ENCODE data around the gene PLEKHN1.

PLEKHN1 gene

GRCh38 chr1:925561-926421, 40.5 kb upstream of the PLEKHN1 start:
- Mint-ChIP-seq H3K36me3 (peaks cover 6% of the 10 kb centered on the region), H3K9me3 (no peaks in the 10 kb centered on the region), H3K4me3 (peak overlapping the region; percentile 43), H3K27ac (no peak overlapping the region), H3K4me1 (peaks cover 16% of the 10 kb centered on the region)
- DNase-seq (ENCODE audit: low spot score in 2 of 2) (no peak), ATAC-seq (no peak)

DNA sequence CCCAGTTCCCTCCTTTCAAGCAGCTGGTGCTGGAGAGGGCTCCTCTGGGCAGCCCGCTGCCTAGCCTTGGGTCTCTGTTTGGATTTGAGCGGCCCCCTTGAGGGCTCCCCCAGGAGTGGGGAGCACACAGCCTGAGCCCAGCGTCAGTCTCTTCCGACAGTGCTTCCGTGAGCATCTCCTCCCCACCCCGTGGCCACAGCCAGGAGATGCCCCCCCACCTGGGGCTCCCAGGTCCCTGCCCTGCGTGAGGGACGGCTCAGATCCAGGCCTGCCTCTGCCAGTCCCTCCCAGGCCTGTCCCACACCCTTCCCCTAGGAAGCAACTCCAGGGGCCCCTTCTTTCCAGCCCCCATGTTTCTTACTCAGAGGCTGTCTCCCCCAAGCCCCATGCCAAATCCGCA, 39.0 kb upstream of the PLEKHN1 start:
- H3K4me1 Mint-ChIP-seq: peaks cover 15% of the 10 kb centered on the region
- no peaks in the 10 kb centered on the region for H3K9me3 Mint-ChIP-seq
- no peaks in the 10 kb centered on the region for H3K36me3 Mint-ChIP-seq
- no peak overlapping the region for H3K27ac Mint-ChIP-seq
- ATAC-seq: no peak
- no peak for DNase-seq (ENCODE audit: low spot score in 2 of 2)
- H3K4me3 Mint-ChIP-seq: no peak overlapping the region

GRCh38 chr1:927748-928147, 38.5 kb upstream of the PLEKHN1 start:
- Mint-ChIP-seq H3K4me1 (peaks cover 15% of the 10 kb centered on the region), H3K36me3 (no peaks in the 10 kb centered on the region), H3K4me3 (no peak overlapping the region), H3K27ac (no peak overlapping the region), H3K9me3 (no peaks in the 10 kb centered on the region)
- no peak for ATAC-seq
- no peak for DNase-seq (ENCODE audit: low spot score in 2 of 2)

- Mint-ChIP-seq H3K4me3 (no peak overlapping the region), H3K4me1 (peaks cover 9% of the 10 kb centered on the region), H3K9me3 (no peaks in the 10 kb centered on the region), H3K36me3 (no peaks in the 10 kb centered on the region), H3K27ac (no peak overlapping the region)
- ATAC-seq (no peak), DNase-seq (ENCODE audit: low spot score in 2 of 2) (no peak)
Measured at GRCh38 chr1:928825-929661, 37.2 kb upstream of the PLEKHN1 start.

DNA sequence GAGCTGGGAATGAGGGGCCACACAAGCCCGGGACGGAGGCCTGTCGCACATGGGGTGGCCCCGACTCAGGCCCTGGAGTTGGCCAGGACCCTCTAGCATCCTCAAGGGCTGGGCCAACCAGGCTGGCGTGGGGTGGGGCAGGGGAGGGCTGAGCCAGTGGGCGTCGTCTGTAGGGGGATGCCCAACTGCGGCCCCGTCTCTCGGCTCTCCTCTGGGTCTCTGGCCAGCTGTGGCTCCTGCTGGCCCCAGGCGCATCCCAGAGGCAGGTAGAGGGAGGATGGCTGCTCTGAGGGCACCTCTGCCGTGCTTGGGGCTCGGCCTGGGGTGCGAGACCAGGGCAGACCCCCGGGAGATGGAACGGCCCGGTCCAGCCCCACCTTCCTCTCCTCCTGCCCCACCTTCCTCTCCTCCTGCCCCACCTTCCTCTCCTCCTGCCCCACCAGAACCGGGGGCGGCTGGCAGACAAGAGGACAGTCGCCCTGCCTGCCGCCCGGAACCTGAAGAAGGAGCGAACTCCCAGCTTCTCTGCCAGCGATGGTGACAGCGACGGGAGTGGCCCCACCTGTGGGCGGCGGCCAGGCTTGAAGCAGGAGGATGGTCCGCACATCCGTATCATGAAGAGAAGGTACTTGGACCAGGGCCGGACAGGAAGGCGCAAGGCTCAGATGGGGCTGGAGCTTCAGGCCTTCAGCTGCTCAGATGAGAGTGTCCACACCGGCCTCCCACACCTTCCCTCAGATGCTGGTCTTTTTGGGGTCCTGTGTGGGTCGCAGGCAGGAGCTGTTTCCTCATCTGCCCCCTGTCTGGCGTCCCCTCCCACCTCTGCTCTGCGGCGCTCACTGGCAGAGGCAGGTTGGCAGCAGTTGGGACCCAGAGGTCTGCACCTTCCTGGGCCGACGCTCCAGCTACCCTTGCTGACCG, 36.3 kb upstream of the PLEKHN1 start:
- H3K4me3 Mint-ChIP-seq: no peak overlapping the region
- H3K4me1 Mint-ChIP-seq: peaks cover 9% of the 10 kb centered on the region
- no peak for DNase-seq (ENCODE audit: low spot score in 2 of 2)
- no peaks in the 10 kb centered on the region for H3K9me3 Mint-ChIP-seq
- no peaks in the 10 kb centered on the region for H3K36me3 Mint-ChIP-seq
- no peak overlapping the region for H3K27ac Mint-ChIP-seq
- no peak for ATAC-seq

GRCh38 chr1:930633-931138, 35.6 kb upstream of the PLEKHN1 start:
- ATAC-seq: no peak
- Mint-ChIP-seq H3K9me3 (no peaks in the 10 kb centered on the region), H3K4me3 (no peak overlapping the region), H3K4me1 (peaks cover 9% of the 10 kb centered on the region), H3K27ac (no peak overlapping the region), H3K36me3 (no peaks in the 10 kb centered on the region)
- no peak for DNase-seq (ENCODE audit: low spot score in 2 of 2)

DNA sequence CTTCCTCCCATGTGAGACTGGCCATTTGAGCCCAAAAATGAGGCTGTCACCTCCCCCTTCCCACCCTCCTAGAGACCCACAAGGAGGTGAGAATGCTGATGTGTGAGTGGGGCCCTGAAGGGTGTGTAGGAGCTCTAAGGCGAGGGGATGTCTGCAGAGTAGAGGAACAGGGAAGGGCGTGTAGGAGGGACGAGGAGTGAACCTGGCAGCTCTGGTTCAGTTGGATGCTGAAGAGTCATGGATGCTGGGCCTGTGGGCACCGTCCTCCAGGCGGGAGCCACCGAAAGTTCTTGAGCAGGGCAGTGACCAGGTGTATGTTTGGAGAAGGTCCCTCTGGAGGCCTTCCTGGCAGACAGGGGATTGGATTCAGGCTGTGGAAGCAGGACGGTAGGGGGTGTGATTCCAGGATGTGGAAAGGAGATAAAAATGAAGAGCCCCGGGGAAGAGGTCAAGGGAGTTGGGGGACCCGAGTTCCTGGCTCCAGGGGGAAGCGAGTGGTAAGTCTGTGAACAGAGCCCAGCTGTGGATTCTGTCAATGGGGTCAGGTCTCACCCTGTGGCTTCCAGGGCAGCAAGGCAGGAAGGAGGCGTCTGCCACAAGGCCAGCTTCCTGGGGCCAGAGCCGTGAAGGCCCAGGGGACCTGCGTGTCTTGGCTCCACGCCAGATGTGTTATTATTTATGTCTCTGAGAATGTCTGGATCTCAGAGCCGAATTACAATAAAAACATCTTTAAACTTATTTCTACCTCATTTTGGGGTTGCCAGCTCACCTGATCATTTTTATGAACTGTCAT, 34.7 kb upstream of the PLEKHN1 start:
- Mint-ChIP-seq H3K4me3 (no peak overlapping the region), H3K27ac (peak overlapping the region; percentile 73), H3K4me1 (peaks cover 9% of the 10 kb centered on the region), H3K9me3 (no peaks in the 10 kb centered on the region), H3K36me3 (no peaks in the 10 kb centered on the region)
- DNase-seq (ENCODE audit: low spot score in 2 of 2) (no peak), ATAC-seq (no peak)

- H3K27ac Mint-ChIP-seq: no peak overlapping the region
- ATAC-seq (no peak), DNase-seq (ENCODE audit: low spot score in 2 of 2) (no peak)
- H3K36me3 Mint-ChIP-seq: no peaks in the 10 kb centered on the region
- H3K4me3 Mint-ChIP-seq: no peak overlapping the region
- H3K4me1 Mint-ChIP-seq: peaks cover 9% of the 10 kb centered on the region
- H3K9me3 Mint-ChIP-seq: no peaks in the 10 kb centered on the region
Measured at GRCh38 chr1:932173-932510, 34.1 kb upstream of the PLEKHN1 start.

GRCh38 chr1:932776-933602, 33.3 kb upstream of the PLEKHN1 start:
- DNase-seq (ENCODE audit: low spot score in 2 of 2) (no peak), ATAC-seq (no peak)
- Mint-ChIP-seq H3K27ac (no peak overlapping the region), H3K4me1 (peaks cover 9% of the 10 kb centered on the region), H3K36me3 (no peaks in the 10 kb centered on the region), H3K4me3 (no peak overlapping the region), H3K9me3 (no peaks in the 10 kb centered on the region)

DNA sequence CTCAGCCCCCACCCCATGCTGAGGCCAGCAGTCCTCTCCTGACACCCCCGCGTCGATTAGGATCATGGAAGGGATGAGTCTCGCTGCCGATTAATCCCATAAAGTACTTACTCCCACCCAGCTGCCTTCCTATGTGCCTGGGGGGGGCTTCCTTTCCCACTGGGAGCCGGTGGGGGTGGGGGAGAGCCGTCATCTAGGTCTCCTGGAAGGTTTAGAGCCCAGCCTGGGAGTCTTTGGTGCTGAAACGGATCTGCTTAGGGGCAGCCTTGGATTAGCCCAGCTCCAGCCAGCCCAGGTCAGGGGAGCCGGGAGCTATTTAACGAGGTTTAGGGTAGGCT, 32.7 kb upstream of the PLEKHN1 start:
- H3K4me1 Mint-ChIP-seq: peaks cover 9% of the 10 kb centered on the region
- H3K27ac Mint-ChIP-seq: no peak overlapping the region
- no peaks in the 10 kb centered on the region for H3K36me3 Mint-ChIP-seq
- DNase-seq (ENCODE audit: low spot score in 2 of 2) (no peak), ATAC-seq (no peak)
- H3K4me3 Mint-ChIP-seq: no peak overlapping the region
- no peaks in the 10 kb centered on the region for H3K9me3 Mint-ChIP-seq

DNA sequence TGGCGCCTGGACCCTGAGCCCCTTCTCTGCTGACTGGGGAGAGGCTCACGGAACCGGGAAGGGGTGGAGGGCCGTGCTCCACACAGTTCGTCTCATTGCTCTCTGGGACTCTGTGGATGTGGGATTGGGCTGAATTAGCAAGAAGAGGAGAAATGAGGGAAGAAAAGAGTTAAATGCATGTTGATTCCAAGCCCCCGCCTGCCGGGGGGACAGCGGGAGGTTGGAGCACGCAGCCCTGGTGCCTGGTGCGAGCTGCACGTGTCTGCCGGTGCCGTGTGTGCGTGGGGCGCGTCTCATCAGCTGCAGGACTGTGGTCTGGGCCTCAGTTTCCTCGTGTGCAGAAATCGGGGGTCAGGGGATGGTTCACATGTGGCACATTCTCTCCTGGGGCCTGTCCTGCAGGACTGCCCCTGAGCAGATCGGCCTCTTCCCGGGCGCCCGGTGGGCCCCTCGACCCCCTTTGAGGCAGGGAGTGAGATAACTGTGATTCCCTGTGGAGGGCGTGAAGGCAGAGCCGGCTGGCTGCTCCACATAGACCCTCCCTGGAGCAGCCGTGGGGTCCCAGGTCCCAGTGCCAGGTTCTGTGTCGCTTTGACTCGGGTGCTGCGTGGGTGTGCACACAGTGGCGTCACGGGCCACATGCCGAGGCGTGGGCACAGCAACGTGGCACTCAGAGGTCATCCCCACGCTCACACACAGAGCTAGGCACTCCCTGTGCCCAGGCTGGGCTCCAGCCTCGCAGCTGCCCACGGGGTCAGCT, 31.1 kb upstream of the PLEKHN1 start:
- Mint-ChIP-seq H3K9me3 (no peaks in the 10 kb centered on the region), H3K4me1 (peaks cover 9% of the 10 kb centered on the region), H3K27ac (no peak overlapping the region), H3K4me3 (no peak overlapping the region), H3K36me3 (no peaks in the 10 kb centered on the region)
- ATAC-seq (peak; percentile 14), DNase-seq (ENCODE audit: low spot score in 2 of 2) (no peak)

GRCh38 chr1:935751-936231, 30.5 kb upstream of the PLEKHN1 start:
- H3K9me3 Mint-ChIP-seq: no peaks in the 10 kb centered on the region
- no peak for ATAC-seq
- no peaks in the 10 kb centered on the region for H3K36me3 Mint-ChIP-seq
- H3K4me1 Mint-ChIP-seq: peaks cover 9% of the 10 kb centered on the region
- H3K4me3 Mint-ChIP-seq: no peak overlapping the region
- H3K27ac Mint-ChIP-seq: no peak overlapping the region
- no peak for DNase-seq (ENCODE audit: low spot score in 2 of 2)
